GM23338 (cell line): ENCODE data around the gene ZDHHC11B. TPM values are rescaled to one million over a fixed set of nuclear protein-coding genes. Genes with fewer than 3 reads are reported as not detected.

ENCODE experiments used
- ATAC-seq: fragments of 200-7000 bp; cut with Tn5 transposase; 3 replicates; pipeline ENCODE4 v1.9.1; 2020
- DNase-seq: peaks from one replicate; pipeline ENCODE4 v3.0.0-alpha.2; 2015; ENCODE audit warnings: low spot score
- H2AFZ ChIP-seq: fragments of 200-600 bp; sonication (generic); 2 replicates; pipeline ENCODE4 v1.8.0; 2016; ENCODE audit warnings: antibody characterized with exemption, mild to moderate bottlenecking, moderate library complexity
- H3F3A ChIP-seq: fragments of 200-600 bp; sonication (generic); replicated peaks from 2 replicates; pipeline ENCODE4 v1.8.0; 2017; ENCODE audit warnings: antibody characterized with exemption, mixed run types, low read depth
- H3K27ac ChIP-seq: fragments of 200-600 bp; sonication (generic); 2 replicates; pipeline ENCODE4 v1.6.1; 2016; ENCODE audit warnings: low read depth
- H3K27me3 ChIP-seq: fragments of 200-600 bp; sonication (generic); 2 replicates; pipeline ENCODE4 v1.8.0; 2016; ENCODE audit warnings: mild to moderate bottlenecking, mixed run types, moderate library complexity; ENCODE audit not compliant: insufficient read depth
- H3K36me3 ChIP-seq: fragments of 200-600 bp; sonication (generic); 2 replicates; pipeline ENCODE4 v1.8.0; 2016; ENCODE audit warnings: mild to moderate bottlenecking; ENCODE audit not compliant: insufficient read depth
- H3K4me1 ChIP-seq: fragments of 200-600 bp; sonication (generic); 2 replicates; pipeline ENCODE4 v1.8.0; 2016; ENCODE audit warnings: mild to moderate bottlenecking, moderate library complexity; ENCODE audit not compliant: insufficient read depth
- H3K4me2 ChIP-seq: fragments of 200-600 bp; sonication (generic); 2 replicates; pipeline ENCODE4 v1.7.1; 2017; ENCODE audit warnings: mixed run types
- H3K4me3 ChIP-seq: fragments of 200-600 bp; sonication (generic); 2 replicates; pipeline ENCODE4 v1.6.1; 2016; ENCODE audit warnings: mixed run types
- H3K79me2 ChIP-seq: fragments of 200-600 bp; sonication (generic); replicated peaks from 2 replicates; pipeline ENCODE4 v1.8.0; 2017; ENCODE audit warnings: mild to moderate bottlenecking; ENCODE audit not compliant: insufficient read depth
- H3K9me2 ChIP-seq: fragments of 200-600 bp; sonication (generic); 2 replicates; pipeline ENCODE4 v1.8.0; 2017; ENCODE audit not compliant: insufficient read depth
- H4K20me1 ChIP-seq: fragments of 200-600 bp; sonication (generic); replicated peaks from 2 replicates; pipeline ENCODE4 v1.8.0; 2017; ENCODE audit warnings: mild to moderate bottlenecking; ENCODE audit not compliant: insufficient read depth
- H3K27ac Mint-ChIP-seq: 2 replicates; pipeline ENCODE4 v1.8.0; 2020; ENCODE audit warnings: inconsistent platforms, mild to moderate bottlenecking, moderate library complexity, mixed read lengths
- H3K27me3 Mint-ChIP-seq: 3 replicates; pipeline ENCODE4 v1.8.0; 2022; ENCODE audit warnings: low read depth, mild to moderate bottlenecking, moderate library complexity, mixed read lengths, inconsistent platforms; ENCODE audit not compliant: insufficient read depth, poor library complexity
- H3K36me3 Mint-ChIP-seq: 3 replicates; pipeline ENCODE4 v1.8.0; 2021; ENCODE audit warnings: low read depth, mild to moderate bottlenecking, inconsistent platforms, moderate library complexity, mixed read lengths
- H3K4me1 Mint-ChIP-seq: 3 replicates; pipeline ENCODE4 v1.8.0; 2020; ENCODE audit warnings: mild to moderate bottlenecking, inconsistent platforms, mixed read lengths
- H3K4me3 Mint-ChIP-seq: 3 replicates; pipeline ENCODE4 v1.8.0; 2021; ENCODE audit warnings: moderate library complexity, mild to moderate bottlenecking, inconsistent platforms, mixed read lengths
- H3K9me3 Mint-ChIP-seq: 3 replicates; pipeline ENCODE4 v1.8.0; 2020; ENCODE audit warnings: moderate library complexity, mild to moderate bottlenecking, inconsistent platforms, mixed read lengths
- CREB1 ChIP-seq: fragments of 250-450 bp; sonication (Bioruptor Pico); IDR thresholded peaks from 2 replicates; pipeline ENCODE4 v1.5.0; 2020; ENCODE audit warnings: low read depth, mild to moderate bottlenecking, moderate library complexity
- CTCF ChIP-seq, 2 experiments: fragments of 200-600 bp in 1 of 2; sonication (generic) in 1 of 2; conservative IDR thresholded peaks; 2 replicates each; pipeline versions ENCODE4 v1.5.1 to v1.6.1; 2016 to 2017; ENCODE audit warnings: antibody characterized with exemption in 2 of 2, low read depth in 2 of 2, mild to moderate bottlenecking in 2 of 2, moderate library complexity in 1 of 2
- ETS1 ChIP-seq: IDR thresholded peaks from 2 replicates; pipeline ENCODE4 v1.6.1; 2016; ENCODE audit warnings: antibody characterized with exemption
- EZH2 ChIP-seq: fragments of 200-600 bp; sonication (generic); IDR thresholded peaks from one replicate; pipeline ENCODE4 v1.8.0; 2017; ENCODE audit warnings: antibody characterized with exemption, mild to moderate bottlenecking, low read depth; ENCODE audit not compliant: unreplicated experiment
- JUNB ChIP-seq: IDR thresholded peaks from one replicate; pipeline ENCODE4 v1.6.1; 2016; ENCODE audit warnings: antibody characterized with exemption; ENCODE audit not compliant: unreplicated experiment
- REST ChIP-seq: IDR thresholded peaks from one replicate; pipeline ENCODE4 v1.6.1; 2018; ENCODE audit warnings: antibody characterized with exemption; ENCODE audit not compliant: unreplicated experiment
- ZNF114 ChIP-seq: fragments of 250-450 bp; sonication (Bioruptor Pico); IDR thresholded peaks from 2 replicates; pipeline ENCODE4 v1.5.0; 2020; ENCODE audit warnings: mild to moderate bottlenecking, moderate library complexity
- ZNF331 ChIP-seq: fragments of 250-450 bp; sonication (Bioruptor Pico); IDR thresholded peaks from 2 replicates; pipeline ENCODE4 v1.5.0; 2020; ENCODE audit warnings: low read depth, mild to moderate bottlenecking, moderate library complexity
- ZNF462 ChIP-seq: fragments of 250-450 bp; sonication (Bioruptor Pico); IDR thresholded peaks from 2 replicates; pipeline ENCODE4 v1.5.0; 2020; ENCODE audit warnings: mild to moderate bottlenecking, moderate library complexity
- polyA plus RNA-seq: library from polyadenylated mRNA; unstranded; fragments of >200 nt; fragmentation: Nextera tagmentation; extraction: Ambion mirVana; gene quantifications from 2 replicates; pipeline ENCODE4 v1.2.1, GENCODE V29; 2016
- total RNA-seq: library from RNA; depleted of rRNA; stranded (reverse); fragments of >200 nt; shearing (Covaris generic); gene quantifications from 2 replicates; pipeline ENCODE4 v1.2.3, GENCODE V29; 2014

The ZDHHC11B gene
- total and polyA plus RNA-seq, 2 experiments from 2014 or later = 0.89 to 1.2 TPM

- no peak overlapping the region for H3K27ac Mint-ChIP-seq
- peaks cover 5% of the 10 kb centered on the region for H3K27me3 Mint-ChIP-seq
- no peak overlapping the region for H3K4me3 ChIP-seq
These were observed 120.1 kb downstream of the ZDHHC11B start for GRCh38 chr5:664343-664993.

More at GRCh38 chr5:664343-664993, 120.1 kb downstream of the ZDHHC11B start:
- no peaks in the 10 kb centered on the region for H3K79me2 ChIP-seq
- no peaks in the 10 kb centered on the region for H3K9me2 ChIP-seq
- Mint-ChIP-seq H3K9me3 (no peaks in the 10 kb centered on the region), H3K36me3 (peaks cover 32% of the 10 kb centered on the region), H3K4me3 (no peak overlapping the region), H3K4me1 (no peaks in the 10 kb centered on the region; the same call in 2 of the 3 replicates)
- H3K36me3 ChIP-seq = 0 out of 2 replicates have a peak, but pooled peaks cover 3% of the 10 kb centered on the region
- TF ChIP-seq CREB1 (CRISPR knock-in tag) = no peak
- no peak for TF ChIP-seq JUNB
- TF ChIP-seq ZNF462 = no peak
- TF ChIP-seq ZNF331 (CRISPR knock-in tag) = no peak
- TF ChIP-seq ETS1 = no peak
- no peak for TF ChIP-seq CTCF (conservative IDR thresholded peaks at IDR 0.05; ENCODE audit: low read depth in 2 of 2)
- no peak for TF ChIP-seq EZH2
- TF ChIP-seq ZNF114 (CRISPR knock-in tag) = no peak
- TF ChIP-seq REST = no peak
- ATAC-seq (no peak), DNase-seq (no peak)
- H3K27me3 ChIP-seq = no peaks in the 10 kb centered on the region
- H3K4me1 ChIP-seq = no peaks in the 10 kb centered on the region
- no peaks in the 10 kb centered on the region for H3F3A ChIP-seq
- H4K20me1 ChIP-seq = no peaks in the 10 kb centered on the region; the same call in none of the 2 replicates
- H3K4me2 ChIP-seq = no peak overlapping the region
- H2AFZ ChIP-seq = no peak overlapping the region
- no peak overlapping the region for H3K27ac ChIP-seq
